Left lung (tissue), 10 donors: ENCODE results near the gene PRKG1. TPM values are rescaled to one million over a fixed set of nuclear protein-coding genes. Genes with fewer than 3 reads are reported as not detected.

ENCODE experiments used
- ATAC-seq: fragments of 200-7000 bp; cut with Tn5 transposase; one replicate; pipeline ENCODE4 v1.9.1; 2020; ENCODE audit warnings: moderate library complexity
- DNase-seq, 4 donors: peaks; one replicate each; pipeline ENCODE4 v3.0.0-alpha.2; 2013 to 2020
- H3K27ac ChIP-seq, 2 donors: fragments of 200-600 bp; sonication (generic) in 1 of 2; one replicate each; pipeline versions ENCODE4 v1.5.0 to v1.8.0; 2020 to 2021
- H3K27me3 ChIP-seq, 2 donors: fragments of 200-600 bp; sonication (generic) in 1 of 2; one replicate each; pipeline versions ENCODE4 v1.5.0 to v1.8.0; 2020 to 2021
- H3K36me3 ChIP-seq, 2 donors: fragments of 200-600 bp; sonication (generic) in 1 of 2; one replicate each; pipeline versions ENCODE4 v1.5.0 to v1.8.0; 2020 to 2021
- H3K4me1 ChIP-seq, 2 donors: fragments of 200-600 bp; one replicate each; pipeline ENCODE4 v1.8.0; 2021
- H3K4me3 ChIP-seq, 2 donors: fragments of 200-600 bp; sonication (generic) in 1 of 2; one replicate each; pipeline versions ENCODE4 v1.5.0 to v1.8.0; 2020 to 2021; ENCODE audit warnings: mild to moderate bottlenecking in 1 of 2
- H3K9me3 ChIP-seq, 2 donors: fragments of 200-600 bp; sonication (generic) in 1 of 2; one replicate each; pipeline versions ENCODE4 v1.5.0 to v1.8.0; 2020 to 2021
- CTCF ChIP-seq, 2 donors: fragments of 200-600 bp; sonication (generic) in 1 of 2; IDR thresholded peaks; one replicate each; pipeline versions ENCODE4 v1.5.0 to v1.8.0; 2021; ENCODE audit warnings: antibody characterized with exemption in 2 of 2
- intact Hi-C, 2 donors: fragments of 100-400 bp; cut with DNase I; formaldehyde crosslinking; loops; one replicate each; pipeline versions ENCODE4 v1.11.2 to v1.14.2; 2022
- polyA plus RNA-seq, 6 donors: library from polyadenylated mRNA; unstranded; fragments of 120-200 nt; gene quantifications; one replicate each; pipeline ENCODE4 v1.2.1, GENCODE V29; 2013; ENCODE audit not compliant: insufficient read length in 6 of 6
- total RNA-seq, 2 donors: library from RNA; stranded (reverse); fragmentation: NEBNext Ultra II Directional; extraction: Animal tissue kit (Norgen Biotek cat#: 25700); gene quantifications; one replicate each; pipeline ENCODE4 v1.2.1, GENCODE V29; 2021
- donor health status: DM: no; HTN: yes; CAD: no.
- donor health status: DM: no; HTN: no; CAD: no.

The PRKG1 gene
- total and polyA plus RNA-seq, 8 donors, result 15.6 to 29.0 (median 17.8) TPM

- intact Hi-C loops, result no loop called here
- no peak overlapping the region for H3K27ac ChIP-seq
- no peak for TF ChIP-seq CTCF (IDR thresholded peaks at IDR 0.05)
- no peaks in the 10 kb centered on the region for H3K36me3 ChIP-seq
- no peaks in the 10 kb centered on the region for H3K9me3 ChIP-seq
- no peaks in the 10 kb centered on the region for H3K4me1 ChIP-seq
- no peak for DNase-seq
- ATAC-seq, result no peak
- no peak overlapping the region for H3K4me3 ChIP-seq
- H3K27me3 ChIP-seq, result no peaks in the 10 kb centered on the region
Measured at GRCh38 chr10:51759896-51760534, 685.7 kb downstream of the PRKG1 start.

- Histone ChIP-seq H3K9me3 (peaks cover 0 to 2% of the 10 kb centered on the region in 2 donors), H3K36me3 (no peaks in the 10 kb centered on the region), H3K4me1 (no peaks in the 10 kb centered on the region), H3K27me3 (no peaks in the 10 kb centered on the region), H3K4me3 (no peak overlapping the region), H3K27ac (no peak overlapping the region)
- ATAC-seq (no peak), DNase-seq (no peak)
- intact Hi-C loops, result no loop called here
- TF ChIP-seq CTCF (IDR thresholded peaks at IDR 0.05), result no peak
Measured at GRCh38 chr10:51760864-51761640, 686.8 kb downstream of the PRKG1 start.

- peaks cover 0 to 9% of the 10 kb centered on the region in 2 donors for H3K9me3 ChIP-seq
- TF ChIP-seq CTCF (IDR thresholded peaks at IDR 0.05), result no peak
- DNase-seq, result no peak
- no peak overlapping the region for H3K27ac ChIP-seq
- intact Hi-C loops, result no loop called here
- H3K27me3 ChIP-seq, result no peaks in the 10 kb centered on the region
- ATAC-seq, result no peak
- no peaks in the 10 kb centered on the region for H3K4me1 ChIP-seq
- no peak overlapping the region for H3K4me3 ChIP-seq
- H3K36me3 ChIP-seq, result no peaks in the 10 kb centered on the region
Measured at GRCh38 chr10:51763746-51764145, 689.5 kb downstream of the PRKG1 start.

GRCh38 chr10:51765284-51765971 lies 691.1 kb downstream of the PRKG1 start:
- no peaks in the 10 kb centered on the region for H3K4me1 ChIP-seq
- ATAC-seq (no peak), DNase-seq (no peak)
- no peak overlapping the region for H3K4me3 ChIP-seq
- H3K27me3 ChIP-seq, result no peaks in the 10 kb centered on the region
- intact Hi-C loops, result no loop called here
- no peak overlapping the region for H3K27ac ChIP-seq
- H3K36me3 ChIP-seq, result no peaks in the 10 kb centered on the region
- no peak for TF ChIP-seq CTCF (IDR thresholded peaks at IDR 0.05)
- H3K9me3 ChIP-seq, result peaks cover 0 to 9% of the 10 kb centered on the region in 2 donors
